Body of pancreas (tissue), 4 donors: ENCODE results near the gene NRG4.

Experiments
- POLR2A ChIP-seq, 3 donors: fragments of 450-650 bp; IDR thresholded peaks; one replicate each; pipeline ENCODE4 v1.6.1; 2016; ENCODE audit warnings: antibody characterized with exemption in 3 of 3, mild to moderate bottlenecking in 2 of 3
- TF ChIP-seq, protein P1 (sequence below), 7 experiments: fragments of 450-650 bp in 4 of 7; fragments of 200-600 bp in 3 of 7; sonication (generic) in 3 of 7; IDR thresholded peaks; one replicate each; pipeline ENCODE4 v1.5.1; 2016 to 2019; ENCODE audit warnings: antibody characterized with exemption in 7 of 7

- TF ChIP-seq, protein P1, sequence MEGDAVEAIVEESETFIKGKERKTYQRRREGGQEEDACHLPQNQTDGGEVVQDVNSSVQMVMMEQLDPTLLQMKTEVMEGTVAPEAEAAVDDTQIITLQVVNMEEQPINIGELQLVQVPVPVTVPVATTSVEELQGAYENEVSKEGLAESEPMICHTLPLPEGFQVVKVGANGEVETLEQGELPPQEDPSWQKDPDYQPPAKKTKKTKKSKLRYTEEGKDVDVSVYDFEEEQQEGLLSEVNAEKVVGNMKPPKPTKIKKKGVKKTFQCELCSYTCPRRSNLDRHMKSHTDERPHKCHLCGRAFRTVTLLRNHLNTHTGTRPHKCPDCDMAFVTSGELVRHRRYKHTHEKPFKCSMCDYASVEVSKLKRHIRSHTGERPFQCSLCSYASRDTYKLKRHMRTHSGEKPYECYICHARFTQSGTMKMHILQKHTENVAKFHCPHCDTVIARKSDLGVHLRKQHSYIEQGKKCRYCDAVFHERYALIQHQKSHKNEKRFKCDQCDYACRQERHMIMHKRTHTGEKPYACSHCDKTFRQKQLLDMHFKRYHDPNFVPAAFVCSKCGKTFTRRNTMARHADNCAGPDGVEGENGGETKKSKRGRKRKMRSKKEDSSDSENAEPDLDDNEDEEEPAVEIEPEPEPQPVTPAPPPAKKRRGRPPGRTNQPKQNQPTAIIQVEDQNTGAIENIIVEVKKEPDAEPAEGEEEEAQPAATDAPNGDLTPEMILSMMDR (IDR thresholded peaks at IDR 0.05): no peak
- TF ChIP-seq POLR2A (IDR thresholded peaks at IDR 0.05): no peak
These were observed 82.2 kb downstream of the NRG4 start for GRCh38 chr15:75929799-75930565.
